ENCODE measurements around the gene SCYL1. TPM values are rescaled to one million over a fixed set of nuclear protein-coding genes. Genes with fewer than 3 reads are reported as not detected.

Gene SCYL1
- total RNA-seq, 1 experiment from 2014 or later: 70.9 TPM

DNA sequence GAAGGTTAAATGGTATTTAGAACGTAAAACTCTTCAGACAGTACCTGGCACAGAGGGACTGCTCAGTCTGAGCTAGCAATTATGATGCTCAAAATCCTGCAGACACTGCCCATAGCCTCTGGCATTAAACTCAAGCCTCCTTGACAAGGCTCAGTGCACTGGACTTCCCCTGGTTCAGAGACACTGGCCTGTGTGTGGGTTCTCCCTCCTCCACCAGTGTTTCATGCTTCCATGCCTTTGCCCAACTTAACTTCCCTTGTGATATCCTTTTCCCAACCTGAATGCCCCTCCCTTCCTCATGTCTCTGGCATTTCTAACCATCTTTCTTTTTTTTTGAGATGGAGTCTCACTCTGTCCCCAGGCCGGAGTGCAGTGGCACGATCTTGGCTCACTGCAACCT is 24.2 kb downstream of the SCYL1 start:
- Mint-ChIP-seq H3K4me1 (ENCODE audit: insufficient read depth, unreplicated experiment) (peaks cover 4% of the 10 kb centered on the region), H3K9me3 (ENCODE audit: unreplicated experiment) (no peaks in the 10 kb centered on the region), H3K27me3 (ENCODE audit: insufficient read depth, unreplicated experiment) (no peaks in the 10 kb centered on the region), H3K36me3 (ENCODE audit: insufficient read depth, unreplicated experiment) (no peaks in the 10 kb centered on the region), H3K4me3 (ENCODE audit: unreplicated experiment) (no peak overlapping the region), H3K27ac (ENCODE audit: low read depth, unreplicated experiment) (no peak overlapping the region)
- DNase-seq (ENCODE audit: unreplicated experiment): no peak
- POLR2A ChIA-PET: interaction anchor here (0.6 to 1.0 kb wide), 3 partner anchors 13 to 115 kb away, joined by 3 to 4 read pairs (median 3); no protein-coding TSS in a partner anchor
- intact Hi-C loops (cut with micrococcal nuclease): no loop called here
- TF ChIP-seq, protein P1, sequence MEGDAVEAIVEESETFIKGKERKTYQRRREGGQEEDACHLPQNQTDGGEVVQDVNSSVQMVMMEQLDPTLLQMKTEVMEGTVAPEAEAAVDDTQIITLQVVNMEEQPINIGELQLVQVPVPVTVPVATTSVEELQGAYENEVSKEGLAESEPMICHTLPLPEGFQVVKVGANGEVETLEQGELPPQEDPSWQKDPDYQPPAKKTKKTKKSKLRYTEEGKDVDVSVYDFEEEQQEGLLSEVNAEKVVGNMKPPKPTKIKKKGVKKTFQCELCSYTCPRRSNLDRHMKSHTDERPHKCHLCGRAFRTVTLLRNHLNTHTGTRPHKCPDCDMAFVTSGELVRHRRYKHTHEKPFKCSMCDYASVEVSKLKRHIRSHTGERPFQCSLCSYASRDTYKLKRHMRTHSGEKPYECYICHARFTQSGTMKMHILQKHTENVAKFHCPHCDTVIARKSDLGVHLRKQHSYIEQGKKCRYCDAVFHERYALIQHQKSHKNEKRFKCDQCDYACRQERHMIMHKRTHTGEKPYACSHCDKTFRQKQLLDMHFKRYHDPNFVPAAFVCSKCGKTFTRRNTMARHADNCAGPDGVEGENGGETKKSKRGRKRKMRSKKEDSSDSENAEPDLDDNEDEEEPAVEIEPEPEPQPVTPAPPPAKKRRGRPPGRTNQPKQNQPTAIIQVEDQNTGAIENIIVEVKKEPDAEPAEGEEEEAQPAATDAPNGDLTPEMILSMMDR (IDR thresholded peaks at IDR 0.05; ENCODE audit: unreplicated experiment): no peak
- no TSS peak for BruUV-seq (replicated peaks)
- CTCF ChIA-PET: interaction anchor here (0.6 to 1.1 kb wide), 5 partner anchors 13 to 719 kb away, joined by 3 to 5 read pairs (median 4); partner anchors contain the start of gene FAM89B

DNA sequence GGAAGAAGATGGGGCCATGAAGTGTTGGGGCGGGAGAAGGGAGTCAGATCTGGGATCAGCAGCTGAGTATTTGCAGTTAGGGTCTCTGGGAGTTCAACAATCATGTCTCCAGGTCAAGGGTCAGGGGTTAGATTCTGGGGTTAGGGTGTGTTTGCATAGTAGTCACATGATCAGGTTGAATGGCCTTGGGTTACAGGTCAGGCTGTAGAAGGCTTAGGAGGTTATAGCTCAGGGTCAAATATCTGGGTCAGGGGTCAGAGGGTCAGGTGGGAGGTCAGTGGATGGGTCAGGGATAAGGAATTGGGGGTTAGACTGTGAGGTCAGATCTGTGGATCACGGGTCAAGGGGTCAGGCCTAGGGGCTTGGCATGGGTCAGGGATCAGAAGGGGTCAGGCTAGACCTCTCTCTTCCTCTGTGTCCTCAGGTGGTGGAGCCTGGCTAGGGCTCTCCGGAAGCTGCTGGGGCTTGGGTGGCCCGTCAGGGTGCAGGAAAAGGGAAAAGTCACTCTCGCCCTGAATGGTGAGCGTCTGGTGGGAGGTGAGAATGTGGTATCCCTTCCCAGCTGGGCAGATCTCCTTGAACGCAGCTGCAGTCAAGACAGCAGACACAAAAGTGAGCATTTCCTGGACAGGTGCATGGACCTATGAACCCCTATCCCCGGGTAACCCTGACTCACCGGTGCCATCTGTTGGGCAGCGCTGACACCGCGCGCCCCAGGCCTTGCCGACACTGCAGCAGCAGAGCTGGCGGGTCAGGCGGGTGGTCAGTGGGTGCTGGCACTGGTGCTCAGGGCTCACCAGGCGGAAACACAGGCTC is 26.9 kb downstream of the SCYL1 start:
- no TSS peak for BruUV-seq (replicated peaks)
- H3K36me3 Mint-ChIP-seq (ENCODE audit: insufficient read depth, unreplicated experiment): no peaks in the 10 kb centered on the region

DNA sequence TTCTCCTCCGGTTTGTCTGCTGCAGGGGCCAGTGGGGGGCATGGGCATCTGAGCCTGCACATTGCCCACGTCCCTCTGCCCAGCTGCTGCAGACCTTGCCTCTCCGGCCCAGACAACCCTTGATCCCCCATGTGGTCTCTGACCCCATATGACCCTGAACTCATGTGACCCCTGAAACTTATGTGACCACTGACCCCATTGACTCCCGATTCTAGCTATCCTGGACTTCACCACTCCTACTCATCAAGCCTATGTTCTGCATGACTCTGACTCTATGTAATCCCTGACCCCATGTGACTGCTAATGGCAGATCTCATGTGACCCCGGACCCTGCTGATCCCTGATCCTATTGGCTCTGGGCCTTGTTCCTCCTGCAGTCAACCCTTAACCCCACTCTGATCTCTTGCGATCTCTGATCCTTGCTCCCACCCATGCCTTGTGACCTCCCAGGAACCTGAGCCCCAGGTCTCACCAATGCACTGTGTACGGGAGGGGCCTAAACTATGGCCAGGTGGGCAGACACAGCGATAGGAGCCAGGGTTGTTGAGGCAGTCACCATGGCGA is 27.6 kb downstream of the SCYL1 start:
- H3K36me3 Mint-ChIP-seq (ENCODE audit: insufficient read depth, unreplicated experiment): no peaks in the 10 kb centered on the region
- no peaks in the 10 kb centered on the region for H3K9me3 Mint-ChIP-seq (ENCODE audit: unreplicated experiment)
- TF ChIP-seq, protein P1 (IDR thresholded peaks at IDR 0.05; ENCODE audit: unreplicated experiment): no peak
- H3K27ac Mint-ChIP-seq (ENCODE audit: low read depth, unreplicated experiment): no peak overlapping the region
- POLR2A ChIA-PET: interaction anchor here (0.6 to 2.1 kb wide), 2 partner anchors 12 to 18 kb away, joined by 3 to 7 read pairs; partner anchors contain the start of gene ZNRD2
- intact Hi-C loops (cut with micrococcal nuclease): no loop called here
- H3K27me3 Mint-ChIP-seq (ENCODE audit: insufficient read depth, unreplicated experiment): no peaks in the 10 kb centered on the region
- H3K4me1 Mint-ChIP-seq (ENCODE audit: insufficient read depth, unreplicated experiment): peaks cover 28% of the 10 kb centered on the region
- no peak for DNase-seq (ENCODE audit: unreplicated experiment)
- CTCF ChIA-PET: interaction anchor here (0.7 to 3.4 kb wide), 3 partner anchors 8 to 92 kb away, joined by 3 to 18 read pairs (median 10); no protein-coding TSS in a partner anchor
- BruUV-seq (replicated peaks): no TSS peak
- no peak overlapping the region for H3K4me3 Mint-ChIP-seq (ENCODE audit: unreplicated experiment)

More for the DNA sequence above, 26.9 kb downstream of the SCYL1 start:
- H3K27me3 Mint-ChIP-seq (ENCODE audit: insufficient read depth, unreplicated experiment): no peaks in the 10 kb centered on the region
- ChIA-PET CTCF (interaction anchor here (0.7 to 3.4 kb wide), 3 partner anchors 8 to 93 kb away, joined by 3 to 18 read pairs (median 10); no protein-coding TSS in a partner anchor), POLR2A (interaction anchor here (0.6 to 2.1 kb wide), 5 partner anchors 9 to 25 kb away, joined by 3 to 7 read pairs (median 3); partner anchors contain the start of genes FAM89B and ZNRD2)
- TF ChIP-seq, protein P1 (IDR thresholded peaks at IDR 0.05; ENCODE audit: unreplicated experiment): peak; percentile 62
- DNase-seq (ENCODE audit: unreplicated experiment): peak; percentile 48
- intact Hi-C loops (cut with micrococcal nuclease): no loop called here
- peaks cover 23% of the 10 kb centered on the region for H3K4me1 Mint-ChIP-seq (ENCODE audit: insufficient read depth, unreplicated experiment)
- H3K9me3 Mint-ChIP-seq (ENCODE audit: unreplicated experiment): no peaks in the 10 kb centered on the region
- no peak overlapping the region for H3K27ac Mint-ChIP-seq (ENCODE audit: low read depth, unreplicated experiment)
- no peak overlapping the region for H3K4me3 Mint-ChIP-seq (ENCODE audit: unreplicated experiment)

Measured in MCF 10A (cell line).